HG02852 (cell line): Measurements from ENCODE around the gene IFNGR2.
"Not testable (repeated sequence)": the region's sequence is repeated elsewhere in the genome, so short reads cannot be mapped to it uniquely, and the experiment has no call there.

Source experiments
- ATAC-seq: cut with Tn5 transposase; IDR thresholded peaks from one replicate; pipeline ENCODE4 v1.9.1; 2021; ENCODE audit warnings: mild to moderate bottlenecking, moderate library complexity; ENCODE audit not compliant: unreplicated experiment

The IFNGR2 gene

GRCh38 chr21:33375101-33375644 lies 28.0 kb upstream of the IFNGR2 start:
- no peak for ATAC-seq

DNA sequence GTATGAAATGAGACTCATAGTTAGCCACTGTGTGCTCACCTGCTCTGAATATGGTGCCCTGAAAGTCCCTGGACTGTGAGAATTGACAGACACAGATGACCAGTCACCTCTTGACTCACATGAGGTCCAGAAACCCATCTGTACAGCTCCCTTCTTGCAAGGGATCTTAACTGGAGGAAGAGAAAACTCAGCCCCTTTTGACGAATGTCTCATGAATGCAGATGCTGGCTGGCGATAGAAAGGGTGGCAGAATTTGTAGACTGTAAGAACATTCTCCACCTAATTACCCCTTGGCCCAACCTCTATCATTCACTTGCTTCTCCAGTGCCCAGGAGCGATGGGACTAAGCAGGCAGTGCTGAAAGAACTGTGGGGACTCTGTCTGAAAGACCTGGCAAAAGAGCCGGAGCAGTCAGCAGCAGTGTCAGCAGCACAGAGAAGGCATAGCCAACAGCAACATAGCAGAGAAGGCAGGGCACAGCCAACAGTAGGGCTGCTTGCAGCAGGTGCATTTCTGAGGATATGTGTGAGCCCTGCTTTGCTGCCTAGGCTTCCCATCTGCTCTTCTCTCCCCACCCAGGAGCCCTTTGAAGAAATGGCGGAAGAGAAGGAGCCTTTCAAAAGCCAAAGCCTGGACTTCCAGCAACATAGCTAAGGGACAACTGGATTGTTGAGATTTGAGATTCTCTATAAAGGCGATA lies 25.8 kb upstream of the IFNGR2 start:
- no peak for ATAC-seq

DNA sequence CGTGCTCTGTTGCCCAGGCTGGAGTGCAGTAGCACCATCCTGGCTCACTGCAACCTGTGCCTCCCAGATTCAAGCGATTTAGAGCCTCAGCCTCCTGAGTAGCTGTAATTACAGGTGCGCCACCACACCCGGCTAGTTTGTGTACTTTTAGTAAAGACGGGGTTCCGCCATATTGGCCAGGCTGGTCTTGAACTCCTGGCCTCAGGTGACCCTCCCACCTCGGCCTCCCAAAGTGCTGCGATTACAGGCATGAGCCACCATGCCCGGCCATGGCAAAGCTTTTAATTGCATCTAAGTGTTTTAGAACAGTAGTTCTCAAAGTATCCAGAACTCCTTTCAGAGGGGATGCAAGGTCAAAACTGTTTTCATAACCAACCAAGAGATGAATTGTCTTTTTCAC lies 25.1 kb upstream of the IFNGR2 start:
- ATAC-seq, result no peak

DNA sequence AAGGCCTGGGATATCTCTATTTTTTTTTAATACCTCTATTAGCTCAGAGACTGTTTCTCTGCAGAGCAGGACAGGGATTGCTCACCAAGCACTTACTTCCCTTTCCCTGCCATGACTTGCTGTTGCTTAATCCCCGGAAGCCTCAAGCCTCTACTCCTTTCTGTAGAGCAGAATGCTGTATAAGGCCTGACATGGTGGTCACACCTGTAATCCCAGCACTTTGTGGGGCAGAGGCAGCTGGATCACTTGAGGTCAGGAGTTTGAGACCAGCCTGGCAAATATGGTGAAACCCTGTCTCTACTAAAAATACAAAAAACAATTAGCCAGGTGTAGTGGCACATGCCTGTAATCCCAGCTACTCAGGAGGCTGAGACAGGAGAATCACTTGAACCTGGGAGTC lies 23.3 kb upstream of the IFNGR2 start:
- not testable (repeated sequence) for ATAC-seq

DNA sequence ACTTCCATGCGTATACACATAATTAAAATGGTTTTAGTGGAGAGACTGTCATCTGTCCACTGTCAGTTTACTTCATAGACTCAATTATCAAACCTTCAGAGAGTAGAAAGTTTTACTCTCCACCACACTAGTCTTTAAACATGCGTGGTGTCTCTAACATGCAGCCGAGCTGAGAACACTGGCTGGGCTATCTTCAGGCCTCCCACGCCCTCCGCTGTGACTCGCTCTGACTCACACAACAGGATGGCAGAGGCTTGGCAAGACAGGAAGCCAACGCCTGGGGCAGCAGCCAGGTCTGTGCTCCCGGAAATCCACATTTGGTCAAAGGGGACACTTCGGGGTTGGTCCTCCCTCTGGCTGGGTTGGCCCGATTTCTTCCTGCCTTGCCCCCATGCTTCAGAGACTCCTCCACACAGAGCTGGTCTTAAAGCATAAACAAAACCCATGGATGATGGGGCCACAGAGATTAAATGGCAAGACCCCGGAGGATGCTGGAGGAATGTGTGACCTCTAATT lies 22.7 kb upstream of the IFNGR2 start:
- no peak for ATAC-seq

DNA sequence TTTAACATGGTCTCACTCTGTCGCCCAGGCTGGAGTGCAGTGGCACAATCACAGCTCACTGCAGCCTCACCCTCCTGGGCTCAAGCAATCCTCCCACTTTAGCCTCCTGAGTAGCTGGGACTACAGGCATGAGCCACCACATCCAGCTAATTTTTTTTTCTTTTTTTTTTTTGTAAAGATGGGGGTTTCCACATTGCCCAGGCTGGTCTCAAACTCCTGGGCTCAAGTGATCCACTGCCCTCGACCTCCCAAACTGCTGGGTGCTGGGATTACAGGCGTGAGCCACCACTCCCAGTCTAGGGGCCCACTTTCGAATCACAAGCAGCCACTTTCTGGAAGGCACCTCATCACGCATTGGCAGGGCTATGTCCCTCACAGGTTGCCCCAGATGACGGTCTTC lies 21.8 kb upstream of the IFNGR2 start:
- ATAC-seq, result not testable (repeated sequence)

- peak; percentile 83 for ATAC-seq
Measured at GRCh38 chr21:33383056-33383888, 19.9 kb upstream of the IFNGR2 start.

DNA sequence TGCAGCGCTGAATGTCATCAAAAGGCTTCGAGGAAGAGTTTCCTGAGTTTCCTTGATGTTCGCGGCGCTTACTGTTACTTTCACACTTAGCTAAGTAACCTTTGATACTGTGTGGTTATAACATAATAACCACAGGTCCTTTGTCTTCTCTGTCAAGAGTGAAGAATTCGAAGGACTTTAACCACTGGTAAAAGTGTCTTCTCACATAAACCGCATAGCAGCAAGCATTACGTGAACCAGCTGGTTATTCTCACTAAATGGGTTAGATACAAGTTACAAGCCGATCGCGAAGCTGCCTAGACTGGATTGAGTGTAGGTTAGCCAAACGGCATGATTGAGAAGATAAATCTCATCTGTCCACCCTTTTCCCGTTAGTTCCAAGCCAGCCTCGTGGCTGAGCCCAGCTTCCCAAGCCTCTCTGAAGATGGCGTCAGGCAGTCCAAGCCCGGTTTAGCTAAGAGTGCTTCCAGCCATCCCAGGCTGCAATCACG lies 18.3 kb upstream of the IFNGR2 start:
- ATAC-seq, result no peak

DNA sequence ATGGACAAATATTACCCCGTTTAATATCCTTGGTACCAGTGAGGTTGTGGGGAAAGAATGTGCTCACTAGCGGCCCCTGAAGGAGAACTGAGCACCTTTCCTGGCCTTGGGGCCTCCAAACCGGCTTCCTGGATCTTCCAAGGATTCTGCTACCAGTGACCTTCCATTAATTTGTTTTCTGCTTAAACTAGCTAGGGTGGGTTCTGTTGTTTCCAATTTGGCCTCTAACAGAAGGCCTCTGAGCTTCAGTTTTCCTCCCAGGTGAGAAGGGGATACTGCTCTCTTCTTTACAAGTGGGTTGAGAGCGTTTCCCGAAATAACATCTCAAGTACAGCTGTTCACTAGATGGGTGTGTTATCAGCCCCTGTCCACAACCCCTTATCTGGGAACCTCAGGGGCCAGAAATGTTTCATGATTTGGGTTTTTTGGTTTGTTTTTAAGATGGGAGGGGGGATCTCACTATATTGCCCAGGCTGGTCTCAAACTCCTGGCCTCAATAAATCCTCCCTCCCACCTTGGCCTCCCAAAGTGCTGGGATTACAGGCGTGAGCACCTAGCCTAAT lies 16.9 kb upstream of the IFNGR2 start:
- ATAC-seq, result no peak

DNA sequence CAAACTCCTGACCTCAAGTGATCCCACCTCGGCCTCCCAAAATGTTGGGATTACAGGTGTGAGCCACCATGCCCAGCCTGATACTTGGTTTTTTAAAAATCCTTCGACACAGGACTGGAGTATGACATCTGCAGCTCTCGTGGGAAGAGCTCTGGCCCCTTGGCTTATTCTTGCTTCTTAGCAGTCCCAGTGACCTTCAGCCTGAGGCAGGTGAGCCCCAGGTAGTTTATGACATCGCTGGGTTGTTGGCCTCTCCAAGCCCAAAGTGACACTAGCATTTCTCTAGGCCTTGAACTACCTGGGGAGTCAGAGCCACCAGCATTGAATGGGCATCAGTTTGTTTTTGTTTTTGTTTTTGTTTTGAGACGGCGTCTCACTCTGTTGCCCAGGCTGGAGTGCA lies 15.9 kb upstream of the IFNGR2 start:
- ATAC-seq, result no peak

DNA sequence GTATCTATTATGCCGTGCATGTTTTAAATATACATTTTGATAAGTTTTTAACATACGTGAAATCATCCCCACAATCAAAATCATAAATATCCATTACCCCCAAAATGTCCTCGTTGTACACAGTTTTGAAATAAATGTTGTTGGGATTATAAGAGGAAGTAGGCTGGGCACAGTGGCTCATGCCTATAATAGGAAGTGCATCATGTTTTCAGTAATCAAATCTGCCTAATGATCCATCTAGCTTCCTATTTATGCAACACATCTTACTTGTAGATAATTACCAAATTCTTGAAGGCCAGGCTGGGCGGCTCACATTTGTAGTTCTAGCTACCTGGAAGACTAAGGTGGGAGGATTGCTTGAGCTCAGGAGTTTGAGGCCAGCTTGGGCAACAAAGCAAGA lies 15.0 kb upstream of the IFNGR2 start:
- no peak for ATAC-seq

DNA sequence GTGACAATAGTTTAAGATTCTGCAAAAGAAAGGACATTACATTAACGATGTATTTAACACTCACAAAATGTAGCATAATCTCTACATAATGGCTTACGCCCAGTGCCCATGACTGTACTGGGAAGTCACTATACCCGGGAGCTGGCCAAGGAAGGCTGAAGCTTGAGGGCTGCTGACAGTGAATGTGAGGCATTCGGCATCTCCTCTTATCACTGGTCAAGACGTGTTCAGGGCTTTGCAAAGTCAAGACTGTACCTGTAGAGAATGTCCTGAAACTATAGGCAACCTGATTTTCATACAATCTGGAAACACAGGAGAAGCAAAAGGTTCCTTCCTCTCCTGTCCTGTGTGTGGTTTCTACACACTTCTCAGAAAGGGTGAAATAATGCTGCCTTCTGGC lies 12.7 kb upstream of the IFNGR2 start:
- ATAC-seq, result no peak

- ATAC-seq, result no peak
Measured at GRCh38 chr21:33391656-33392055, 11.6 kb upstream of the IFNGR2 start.

- no peak for ATAC-seq
Measured at GRCh38 chr21:33392284-33392985, 10.8 kb upstream of the IFNGR2 start.

DNA sequence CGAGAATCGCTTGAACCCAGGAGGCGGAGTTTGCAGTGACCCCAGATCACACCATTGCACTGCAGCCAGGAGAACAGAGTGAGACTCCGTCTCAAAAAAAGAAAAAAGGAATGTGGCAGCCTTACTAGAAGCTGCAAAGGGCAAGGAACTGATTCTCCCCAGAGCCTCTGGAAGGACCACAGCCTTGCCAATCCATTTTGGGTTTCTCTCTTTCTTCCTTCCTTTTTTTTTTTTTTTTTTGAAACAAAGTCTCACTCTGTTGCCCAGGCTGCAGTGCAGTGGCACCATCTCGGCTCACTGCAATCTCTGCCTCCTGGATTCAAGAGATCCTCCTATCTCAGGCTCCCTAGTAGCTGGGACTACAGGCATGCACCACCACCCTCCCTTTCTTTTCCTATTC lies 9.9 kb upstream of the IFNGR2 start:
- no peak for ATAC-seq

DNA sequence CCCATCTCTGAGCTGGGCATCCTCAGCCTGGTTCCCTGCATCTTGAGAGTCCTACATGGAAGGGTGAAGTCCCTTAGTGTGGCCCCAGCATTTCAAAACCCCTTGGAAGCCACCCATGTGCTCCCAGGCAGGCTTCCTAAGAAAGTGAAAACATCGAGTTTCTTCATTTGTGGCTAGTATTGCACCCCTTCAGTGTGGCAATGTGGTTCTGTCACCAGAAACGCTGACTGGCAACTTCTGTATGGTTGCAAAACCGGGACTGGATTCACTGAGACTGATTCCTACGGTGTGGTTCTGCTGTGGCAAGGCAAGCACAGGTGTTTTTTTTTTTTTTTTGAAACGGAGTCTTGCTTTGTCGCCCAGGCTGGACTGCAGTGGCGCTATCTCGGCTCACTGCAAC lies 9.0 kb upstream of the IFNGR2 start:
- no peak for ATAC-seq

GRCh38 chr21:33395891-33396331 lies 7.3 kb upstream of the IFNGR2 start:
- no peak for ATAC-seq

GRCh38 chr21:33396436-33396835 lies 6.8 kb upstream of the IFNGR2 start:
- no peak for ATAC-seq

- ATAC-seq, result no peak
Measured at GRCh38 chr21:33396951-33397350, 6.3 kb upstream of the IFNGR2 start.

GRCh38 chr21:33397717-33398116 lies 5.5 kb upstream of the IFNGR2 start:
- ATAC-seq, result no peak

DNA sequence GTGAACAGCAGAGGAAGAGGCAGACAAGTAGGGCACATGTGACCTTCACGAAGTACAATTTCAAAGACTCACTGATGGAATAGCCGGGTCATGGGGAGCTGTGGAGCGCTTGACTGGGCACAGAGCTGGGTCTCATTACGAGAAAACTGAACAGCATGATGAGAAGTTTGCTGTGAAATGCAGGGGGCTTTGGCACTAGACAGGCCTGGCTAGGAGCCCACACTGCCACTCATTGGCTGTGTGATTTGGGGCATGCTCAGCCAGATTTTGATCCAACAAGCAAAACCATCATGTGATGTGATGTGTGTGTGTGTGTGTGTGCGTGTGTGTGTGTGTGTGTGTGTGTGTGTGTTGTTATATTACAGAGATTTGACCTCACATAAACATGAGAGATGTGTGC lies 4.9 kb upstream of the IFNGR2 start:
- ATAC-seq, result no peak
